Calu3 (cell line): ENCODE measurements around the gene ELOVL1. TPM values are rescaled to one million over a fixed set of nuclear protein-coding genes. Genes with fewer than 3 reads are reported as not detected.

Experiments
- BruUV-seq: library from RNA; stranded (reverse); fragments of 400-500 nt; replicated peaks from 2 replicates; lab custom pipeline; 2021; lab: Mats Ljungman, UMichigan
- CTCF ChIA-PET: fragments of 300-600 bp; sonication (Branson Sonifier 250); formaldehyde crosslinking; loops from one replicate; lab custom pipeline; 2022; ENCODE audit warnings: antibody characterized with exemption; lab: Charles Lee
- DNase-seq: peaks from one replicate; pipeline ENCODE4 v3.0.0; 2022
- H3K27ac Mint-ChIP-seq: one replicate; pipeline ENCODE4 v1.8.0; 2022; ENCODE audit warnings: mixed read lengths; ENCODE audit not compliant: unreplicated experiment
- H3K27me3 Mint-ChIP-seq: one replicate; pipeline ENCODE4 v1.8.0; 2022; ENCODE audit warnings: mixed read lengths; ENCODE audit not compliant: unreplicated experiment
- H3K36me3 Mint-ChIP-seq: one replicate; pipeline ENCODE4 v1.8.0; 2022; ENCODE audit warnings: mild to moderate bottlenecking, moderate library complexity, mixed read lengths; ENCODE audit not compliant: insufficient read depth, unreplicated experiment
- H3K4me1 Mint-ChIP-seq: one replicate; pipeline ENCODE4 v1.8.0; 2022; ENCODE audit warnings: mild to moderate bottlenecking, low read depth, mixed read lengths; ENCODE audit not compliant: unreplicated experiment
- H3K4me3 Mint-ChIP-seq: one replicate; pipeline ENCODE4 v1.8.0; 2022; ENCODE audit warnings: mild to moderate bottlenecking, low read depth, moderate library complexity, mixed read lengths; ENCODE audit not compliant: unreplicated experiment
- H3K9me3 Mint-ChIP-seq: one replicate; pipeline ENCODE4 v1.8.0; 2022; ENCODE audit warnings: low read depth, mixed read lengths; ENCODE audit not compliant: unreplicated experiment
- intact Hi-C: fragments of 100-400 bp; cut with micrococcal nuclease; formaldehyde crosslinking; loops from one replicate; pipeline ENCODE4 v1.10.0; 2022; ENCODE audit not compliant: unreplicated experiment
- total RNA-seq: library from RNA; stranded (reverse); gene quantifications from 2 replicates; pipeline ENCODE4 v1.2.3, GENCODE V29; 2022
- TF ChIP-seq, protein P1 (sequence below): fragments of 200-600 bp; IDR thresholded peaks from one replicate; pipeline ENCODE4 v1.8.0; 2022; ENCODE audit warnings: antibody characterized with exemption; ENCODE audit not compliant: unreplicated experiment

ELOVL1 gene
- total RNA-seq, 1 experiment from 2014 or later: 107 TPM

DNA sequence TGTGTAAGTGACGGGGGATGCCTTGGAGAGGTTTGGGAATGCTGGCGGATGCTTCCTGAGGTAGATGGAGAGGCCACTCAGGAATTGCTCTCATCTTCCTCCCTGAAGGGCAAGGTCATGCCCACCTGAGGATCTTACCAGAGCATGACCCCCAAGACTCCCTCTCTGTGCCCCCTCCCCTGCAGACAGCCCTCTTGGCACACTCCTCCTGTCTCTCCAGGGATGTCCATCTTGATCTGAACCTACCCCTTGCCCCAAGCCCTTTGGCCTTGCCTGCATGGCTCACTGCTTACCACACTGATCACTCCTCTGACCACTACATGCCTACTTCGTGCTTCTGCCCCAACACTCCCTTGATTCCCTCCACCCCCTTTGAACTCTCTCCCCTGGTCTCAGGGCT, 48.0 kb downstream of the ELOVL1 start:
- BruUV-seq: no TSS peak
- Mint-ChIP-seq H3K9me3 (peaks cover 7% of the 10 kb centered on the region), H3K4me3 (no peak overlapping the region), H3K27ac (no peak overlapping the region), H3K4me1 (no peaks in the 10 kb centered on the region), H3K27me3 (peaks cover 19% of the 10 kb centered on the region), H3K36me3 (no peaks in the 10 kb centered on the region)
- TF ChIP-seq, protein P1, sequence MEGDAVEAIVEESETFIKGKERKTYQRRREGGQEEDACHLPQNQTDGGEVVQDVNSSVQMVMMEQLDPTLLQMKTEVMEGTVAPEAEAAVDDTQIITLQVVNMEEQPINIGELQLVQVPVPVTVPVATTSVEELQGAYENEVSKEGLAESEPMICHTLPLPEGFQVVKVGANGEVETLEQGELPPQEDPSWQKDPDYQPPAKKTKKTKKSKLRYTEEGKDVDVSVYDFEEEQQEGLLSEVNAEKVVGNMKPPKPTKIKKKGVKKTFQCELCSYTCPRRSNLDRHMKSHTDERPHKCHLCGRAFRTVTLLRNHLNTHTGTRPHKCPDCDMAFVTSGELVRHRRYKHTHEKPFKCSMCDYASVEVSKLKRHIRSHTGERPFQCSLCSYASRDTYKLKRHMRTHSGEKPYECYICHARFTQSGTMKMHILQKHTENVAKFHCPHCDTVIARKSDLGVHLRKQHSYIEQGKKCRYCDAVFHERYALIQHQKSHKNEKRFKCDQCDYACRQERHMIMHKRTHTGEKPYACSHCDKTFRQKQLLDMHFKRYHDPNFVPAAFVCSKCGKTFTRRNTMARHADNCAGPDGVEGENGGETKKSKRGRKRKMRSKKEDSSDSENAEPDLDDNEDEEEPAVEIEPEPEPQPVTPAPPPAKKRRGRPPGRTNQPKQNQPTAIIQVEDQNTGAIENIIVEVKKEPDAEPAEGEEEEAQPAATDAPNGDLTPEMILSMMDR: no peak
- no peak for DNase-seq
- CTCF ChIA-PET: no interaction called here
- intact Hi-C loops: no loop called here

DNA sequence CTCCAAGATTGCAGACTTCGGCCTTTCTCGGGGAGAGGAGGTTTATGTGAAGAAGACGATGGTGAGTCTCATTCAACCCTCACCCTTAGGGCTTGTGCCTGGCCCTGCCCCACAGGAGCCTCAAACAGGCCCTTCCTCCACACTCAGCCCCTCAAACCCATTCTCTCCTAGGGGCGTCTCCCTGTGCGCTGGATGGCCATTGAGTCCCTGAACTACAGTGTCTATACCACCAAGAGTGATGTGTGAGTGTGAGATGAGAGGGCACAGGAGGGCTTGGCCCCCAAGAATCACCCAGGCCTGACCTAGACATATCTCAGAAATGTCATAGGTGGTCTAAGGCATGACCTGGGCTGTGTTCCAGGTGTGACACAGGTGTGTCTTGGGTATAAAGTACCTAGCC, 48.5 kb downstream of the ELOVL1 start:
- CTCF ChIA-PET: no interaction called here
- Mint-ChIP-seq H3K9me3 (peaks cover 2% of the 10 kb centered on the region), H3K36me3 (no peaks in the 10 kb centered on the region), H3K4me1 (no peaks in the 10 kb centered on the region), H3K27ac (no peak overlapping the region), H3K4me3 (no peak overlapping the region), H3K27me3 (peaks cover 19% of the 10 kb centered on the region)
- no TSS peak for BruUV-seq
- TF ChIP-seq, protein P1: no peak
- intact Hi-C loops: no loop called here
- DNase-seq: no peak

DNA sequence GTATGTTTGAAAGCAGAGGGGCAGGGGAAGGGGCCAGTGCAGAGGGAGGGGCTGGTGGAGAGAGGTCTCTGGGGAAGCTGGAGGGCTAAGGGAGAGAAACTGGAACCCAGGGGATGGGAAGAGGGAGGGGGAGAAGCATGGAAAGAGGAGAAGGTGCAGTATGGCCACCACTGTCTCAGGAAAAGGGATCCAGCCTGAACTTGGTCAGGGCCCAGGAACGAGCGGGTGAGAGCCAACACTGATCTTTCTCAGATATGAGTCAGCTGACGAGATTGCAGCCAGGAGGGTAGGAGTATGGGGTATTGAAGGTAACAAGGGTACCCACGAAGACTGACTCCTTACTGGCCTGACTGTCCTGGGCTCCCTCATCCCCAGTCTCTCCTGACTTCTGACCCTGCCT, 49.0 kb downstream of the ELOVL1 start:
- H3K9me3 Mint-ChIP-seq: no peaks in the 10 kb centered on the region
- H3K36me3 Mint-ChIP-seq: no peaks in the 10 kb centered on the region
- TF ChIP-seq, protein P1: no peak
- no TSS peak for BruUV-seq
- no peak overlapping the region for H3K4me3 Mint-ChIP-seq
- DNase-seq: no peak
- CTCF ChIA-PET: interaction anchor here (0.5 kb wide), 1 partner anchor 26 kb away, joined by 6 read pairs; no protein-coding TSS in a partner anchor
- no peaks in the 10 kb centered on the region for H3K4me1 Mint-ChIP-seq
- H3K27me3 Mint-ChIP-seq: peaks cover 19% of the 10 kb centered on the region
- intact Hi-C loops: no loop called here
- no peak overlapping the region for H3K27ac Mint-ChIP-seq

DNA sequence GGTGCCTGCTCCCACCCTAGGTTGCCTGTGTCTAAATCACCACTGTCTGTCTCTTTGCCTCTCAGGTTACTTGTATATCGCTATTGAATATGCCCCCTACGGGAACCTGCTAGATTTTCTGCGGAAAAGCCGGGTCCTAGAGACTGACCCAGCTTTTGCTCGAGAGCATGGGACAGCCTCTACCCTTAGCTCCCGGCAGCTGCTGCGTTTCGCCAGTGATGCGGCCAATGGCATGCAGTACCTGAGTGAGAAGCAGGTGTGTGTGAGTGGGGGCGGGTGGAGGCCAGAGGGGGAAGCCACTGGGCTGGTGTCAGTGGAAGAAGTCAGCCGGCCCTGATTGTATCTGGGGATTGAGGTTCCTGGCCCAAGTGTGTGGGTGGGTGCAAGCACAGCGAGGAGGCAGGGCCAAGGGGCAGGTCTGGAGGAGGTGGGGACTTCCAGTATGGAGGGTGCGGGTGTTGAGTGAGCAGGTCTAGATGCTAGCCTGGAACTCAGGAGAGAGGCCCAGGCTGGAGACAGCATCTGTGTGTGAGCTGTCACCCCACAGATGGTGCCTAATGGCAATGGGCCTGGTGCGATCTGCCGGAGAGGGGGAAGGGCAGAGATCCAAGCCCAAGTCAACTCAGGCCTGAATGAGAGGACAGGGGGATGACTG, 49.9 kb downstream of the ELOVL1 start:
- Mint-ChIP-seq H3K36me3 (no peaks in the 10 kb centered on the region), H3K27ac (no peak overlapping the region), H3K4me1 (no peaks in the 10 kb centered on the region), H3K4me3 (no peak overlapping the region), H3K9me3 (no peaks in the 10 kb centered on the region), H3K27me3 (peaks cover 19% of the 10 kb centered on the region)
- intact Hi-C loops: no loop called here
- TF ChIP-seq, protein P1: no peak
- CTCF ChIA-PET: no interaction called here
- no TSS peak for BruUV-seq
- no peak for DNase-seq
